ENCODE measurements around the gene ELOVL3.

GRCh38 chr10:102245932-102246251, 19.8 kb downstream of the ELOVL3 start:
- TF ChIP-seq, protein P1, sequence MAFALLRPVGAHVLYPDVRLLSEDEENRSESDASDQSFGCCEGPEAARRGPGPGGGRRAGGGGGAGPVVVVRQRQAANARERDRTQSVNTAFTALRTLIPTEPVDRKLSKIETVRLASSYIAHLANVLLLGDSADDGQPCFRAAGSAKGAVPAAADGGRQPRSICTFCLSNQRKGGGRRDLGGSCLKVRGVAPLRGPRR (CRISPR knock-in tag; IDR thresholded peaks at IDR 0.05), result no peak
- no peak for TF ChIP-seq ZNF551 (CRISPR knock-in tag; IDR thresholded peaks at IDR 0.05)
- TF ChIP-seq ATF7 (IDR thresholded peaks at IDR 0.05), result no peak
- TF ChIP-seq JUN (IDR thresholded peaks at IDR 0.05; ENCODE audit: borderline replicate concordance, low read depth, low read length), result no peak
- TF ChIP-seq JUN (CRISPR knock-in tag; IDR thresholded peaks at IDR 0.05; ENCODE audit: borderline replicate concordance), result no peak
- TF ChIP-seq ETV6 (IDR thresholded peaks at IDR 0.05; ENCODE audit: borderline replicate concordance in 1 of 2, low read depth in 2 of 2, low read length in 1 of 2), result no peak
- no peak for TF ChIP-seq ETV6 (CRISPR knock-in tag; IDR thresholded peaks at IDR 0.05; ENCODE audit: borderline replicate concordance)
- TF ChIP-seq CBX3 (IDR thresholded peaks at IDR 0.05; ENCODE audit: borderline replicate concordance in 1 of 2, low read length in 2 of 2), result no peak
- TF ChIP-seq SMARCA4 (IDR thresholded peaks at IDR 0.05), result no peak
- TF ChIP-seq GABPA (tag; conservative IDR thresholded peaks at IDR 0.05; ENCODE audit: low read depth), result no peak

Data from K562 (cell line).